CD4-positive, alpha-beta T cell (primary cell): ENCODE results near the gene NTRK1. TPM values are rescaled to one million over a fixed set of nuclear protein-coding genes. Genes with fewer than 3 reads are reported as not detected.

Experiments used
- ATAC-seq: fragments of 200-7000 bp; cut with Tn5 transposase; one replicate; pipeline ENCODE4 v1.10.0; 2022; ENCODE audit warnings: mild to moderate bottlenecking; ENCODE audit not compliant: poor library complexity
- CTCF ChIA-PET: fragments of 350-600 bp; sonication (Branson Sonifier 250); formaldehyde crosslinking; loops from one replicate; lab custom pipeline; 2021; ENCODE audit warnings: antibody characterized with exemption, inconsistent platforms; lab: Charles Lee
- POLR2A ChIA-PET: fragments of 350-600 bp; sonication (Branson Sonifier 250); formaldehyde crosslinking; loops from one replicate; lab custom pipeline; 2021; ENCODE audit warnings: antibody characterized with exemption, inconsistent platforms; lab: Charles Lee
- DNase-seq, 14 experiments: peaks; one replicate each; pipeline ENCODE4 v3.0.0-alpha.2; 2013 to 2020; ENCODE audit warnings: mixed read lengths in 2 of 14
- H3K27ac ChIP-seq, 2 donors: one replicate each; pipeline versions ENCODE4 v1.5.1 to v1.7.0; 2013; ENCODE audit warnings: low read length in 2 of 2, low read depth in 1 of 2, mild to moderate bottlenecking in 1 of 2
- H3K27me3 ChIP-seq, 2 experiments: 1 replicate in 1 of 2; 2 replicates in 1 of 2; pipeline versions ENCODE4 v1.6.1 to v1.7.0; 2013; ENCODE audit warnings: low read length in 2 of 2, control low read depth in 1 of 2, mild to moderate bottlenecking in 1 of 2, moderate library complexity in 1 of 2; ENCODE audit not compliant: insufficient read depth in 2 of 2, control insufficient read depth in 1 of 2
- H3K36me3 ChIP-seq: one replicate; pipeline ENCODE4 v1.6.1; 2013; ENCODE audit warnings: low read length, control low read depth; ENCODE audit not compliant: insufficient read depth
- H3K4me1 ChIP-seq: one replicate; pipeline ENCODE4 v1.6.1; 2013; ENCODE audit warnings: low read length, control low read depth; ENCODE audit not compliant: insufficient read depth
- H3K4me3 ChIP-seq: one replicate; pipeline ENCODE4 v1.5.1; 2013; ENCODE audit warnings: mild to moderate bottlenecking, low read length, moderate library complexity
- H3K9me3 ChIP-seq, 2 experiments: 1 replicate in 1 of 2; 2 replicates in 1 of 2; pipeline versions ENCODE4 v1.6.1 to v1.7.0; 2013; ENCODE audit warnings: low read length in 2 of 2, mild to moderate bottlenecking in 2 of 2, control low read depth in 1 of 2, moderate library complexity in 1 of 2; ENCODE audit not compliant: control insufficient read depth in 1 of 2, insufficient read depth in 1 of 2
- H3K27ac Mint-ChIP-seq: one replicate; pipeline ENCODE4 v1.8.0; 2020; ENCODE audit warnings: mixed read lengths
- H3K27me3 Mint-ChIP-seq: one replicate; pipeline ENCODE4 v1.8.0; 2021; ENCODE audit warnings: mixed read lengths
- H3K36me3 Mint-ChIP-seq: one replicate; pipeline ENCODE4 v1.8.0; 2021; ENCODE audit warnings: low read depth, mixed read lengths
- H3K4me1 Mint-ChIP-seq: one replicate; pipeline ENCODE4 v1.8.0; 2021; ENCODE audit warnings: low read depth, mixed read lengths
- H3K4me3 Mint-ChIP-seq: one replicate; pipeline ENCODE4 v1.8.0; 2020; ENCODE audit warnings: mild to moderate bottlenecking, mixed read lengths
- H3K9me3 Mint-ChIP-seq: one replicate; pipeline ENCODE4 v1.8.0; 2020; ENCODE audit warnings: mixed read lengths
- CTCF ChIP-seq: fragments of 200-600 bp; IDR thresholded peaks from one replicate; pipeline ENCODE4 v1.8.0; 2022; ENCODE audit warnings: antibody characterized with exemption, mild to moderate bottlenecking
- intact Hi-C, 2 experiments: fragments of 100-400 bp; cut with DNase I in 1 of 2; cut with micrococcal nuclease in 1 of 2; formaldehyde crosslinking; loops; one replicate each; pipeline versions ENCODE4 v1.15.1 to v1.9.0; 2023 to 2025; cut with DNase I, micrococcal nuclease
- total RNA-seq, 174 experiments: library from RNA in 2 of 174; stranded (reverse) in 2 of 174; gene quantifications; one replicate each; pipeline ENCODE4 v1.2.3 and lab custom pipeline; 2021 to 2026

The NTRK1 gene
- total RNA-seq, 2 experiments from 2014 or later: 0.42 to 0.52 TPM

GRCh38 chr1:156887317-156887716 lies 26.7 kb downstream of the NTRK1 start:
- H3K36me3 Mint-ChIP-seq: no peaks in the 10 kb centered on the region
- Histone ChIP-seq H3K36me3 (no peaks in the 10 kb centered on the region), H3K4me1 (peaks cover 12% of the 10 kb centered on the region), H3K4me3 (no peak overlapping the region), H3K27me3 (peaks cover 33 to 37% of the 10 kb centered on the region in 2 experiments), H3K27ac (no peak overlapping the region), H3K9me3 (no peaks in the 10 kb centered on the region)
- H3K27me3 Mint-ChIP-seq: peaks cover 75% of the 10 kb centered on the region
- ChIA-PET POLR2A (no interaction called here), CTCF (interaction anchor here (1.0 kb wide), 1 partner anchor 27 kb away, joined by 3 read pairs; no protein-coding TSS in a partner anchor)
- no peak for ATAC-seq
- TF ChIP-seq CTCF: no peak
- no peak overlapping the region for H3K27ac Mint-ChIP-seq
- no peak overlapping the region for H3K4me3 Mint-ChIP-seq
- DNase-seq: no peak
- intact Hi-C loops: no loop called here
- H3K9me3 Mint-ChIP-seq: no peaks in the 10 kb centered on the region
- peaks cover 7% of the 10 kb centered on the region for H3K4me1 Mint-ChIP-seq

GRCh38 chr1:156887734-156888133 lies 27.1 kb downstream of the NTRK1 start:
- Histone ChIP-seq H3K36me3 (no peaks in the 10 kb centered on the region), H3K4me1 (peaks cover 16% of the 10 kb centered on the region), H3K4me3 (no peak overlapping the region), H3K27ac (no peak overlapping the region), H3K27me3 (peaks cover 35 to 37% of the 10 kb centered on the region in 2 experiments), H3K9me3 (peaks cover 0 to 1% of the 10 kb centered on the region in 2 experiments)
- H3K27me3 Mint-ChIP-seq: peaks cover 78% of the 10 kb centered on the region
- intact Hi-C loops: no loop called here
- no peaks in the 10 kb centered on the region for H3K9me3 Mint-ChIP-seq
- H3K4me3 Mint-ChIP-seq: no peak overlapping the region
- ATAC-seq: no peak
- H3K27ac Mint-ChIP-seq: no peak overlapping the region
- TF ChIP-seq CTCF: no peak
- ChIA-PET POLR2A (no interaction called here), CTCF (no interaction called here)
- DNase-seq: no peak
- no peaks in the 10 kb centered on the region for H3K36me3 Mint-ChIP-seq
- H3K4me1 Mint-ChIP-seq: peaks cover 10% of the 10 kb centered on the region

GRCh38 chr1:156889802-156890580 lies 29.3 kb downstream of the NTRK1 start:
- no peak overlapping the region for H3K27ac Mint-ChIP-seq

More at GRCh38 chr1:156889802-156890580, 29.3 kb downstream of the NTRK1 start:
- ChIA-PET CTCF (interaction anchor here (0.7 to 3.2 kb wide), 11 partner anchors 8 to 200 kb away, joined by 3 to 19 read pairs (median 6); partner anchors contain the start of genes NTRK1 and PRCC), POLR2A (no interaction called here)
- TF ChIP-seq CTCF: peak; percentile 74
- Histone ChIP-seq H3K27me3 (peaks cover 44 to 48% of the 10 kb centered on the region in 2 experiments), H3K9me3 (peaks cover 0 to 13% of the 10 kb centered on the region in 2 experiments), H3K36me3 (no peaks in the 10 kb centered on the region), H3K4me1 (peaks cover 29% of the 10 kb centered on the region), H3K27ac (no peak overlapping the region), H3K4me3 (no peak overlapping the region)
- H3K27me3 Mint-ChIP-seq: peaks cover 72% of the 10 kb centered on the region
- H3K9me3 Mint-ChIP-seq: no peaks in the 10 kb centered on the region
- H3K4me3 Mint-ChIP-seq: no peak overlapping the region
- peak in 13 of 14 experiments; percentile 8 to 73 (median 47) for DNase-seq
- no peak for ATAC-seq
- no peaks in the 10 kb centered on the region for H3K36me3 Mint-ChIP-seq
- intact Hi-C loops: loop anchor here (1.0 to 5.0 kb wide), 5 partner anchors 37 to 93 kb away; no protein-coding TSS in a partner anchor
- H3K4me1 Mint-ChIP-seq: peaks cover 16% of the 10 kb centered on the region
